Measurements from ENCODE around the gene EVI2B.
"Not testable (repeated sequence)": the region's sequence is repeated elsewhere in the genome, so short reads cannot be mapped to it uniquely, and the experiment has no call there.

The EVI2B gene

GRCh38 chr17:31313982-31314781, at the start of gene EVI2B:
EVI2B (minus strand) TSS chr17:31314054; CDS start chr17:31305609, 8,445 bp downstream.
- no peak for DNase-seq (ENCODE audit: low read depth in 2 of 2, low spot score in 1 of 2)

GRCh38 chr17:31357839-31358394, 44.1 kb upstream of the EVI2B start:
- DNase-seq (ENCODE audit: low read depth in 2 of 2, low spot score in 1 of 2), result no peak

GRCh38 chr17:31357091-31357490, 43.2 kb upstream of the EVI2B start:
- DNase-seq (ENCODE audit: low read depth in 2 of 2, low spot score in 1 of 2), result no peak

GRCh38 chr17:31355935-31356334, 42.1 kb upstream of the EVI2B start:
- DNase-seq (ENCODE audit: low read depth in 2 of 2, low spot score in 1 of 2), result no peak

GRCh38 chr17:31349454-31349853, 35.6 kb upstream of the EVI2B start:
- DNase-seq (ENCODE audit: low read depth in 2 of 2, low spot score in 1 of 2), result no peak

- not testable (repeated sequence) for DNase-seq (ENCODE audit: low read depth in 2 of 2, low spot score in 1 of 2)
Measured at GRCh38 chr17:31345191-31345747, 31.4 kb upstream of the EVI2B start.

GRCh38 chr17:31339906-31340661, 26.2 kb upstream of the EVI2B start:
- DNase-seq (ENCODE audit: low read depth in 2 of 2, low spot score in 1 of 2), result no peak

- no peak for DNase-seq (ENCODE audit: low read depth in 2 of 2, low spot score in 1 of 2)
Measured at GRCh38 chr17:31329221-31329620, 15.4 kb upstream of the EVI2B start.

GRCh38 chr17:31328160-31328535, 14.3 kb upstream of the EVI2B start:
- no peak for DNase-seq (ENCODE audit: low read depth in 2 of 2, low spot score in 1 of 2)

GRCh38 chr17:31327534-31328159, 13.8 kb upstream of the EVI2B start:
- no peak for DNase-seq (ENCODE audit: low read depth in 2 of 2, low spot score in 1 of 2)

- no peak for DNase-seq (ENCODE audit: low read depth in 2 of 2, low spot score in 1 of 2)
Measured at GRCh38 chr17:31323551-31323950, 9.7 kb upstream of the EVI2B start.

- DNase-seq (ENCODE audit: low read depth in 2 of 2, low spot score in 1 of 2), result no peak
Measured at GRCh38 chr17:31321966-31322365, 8.1 kb upstream of the EVI2B start.

GRCh38 chr17:31321481-31321880, 7.6 kb upstream of the EVI2B start, which contains the start of gene EVI2A:
EVI2A (minus strand) TSS chr17:31321622; CDS start chr17:31319013, 2,609 bp downstream.
- DNase-seq (ENCODE audit: low read depth in 2 of 2, low spot score in 1 of 2), result peak; percentile 41 to 58

- DNase-seq (ENCODE audit: low read depth in 2 of 2, low spot score in 1 of 2), result no peak
Measured at GRCh38 chr17:31320791-31321190, 6.9 kb upstream of the EVI2B start.

- no peak for DNase-seq (ENCODE audit: low read depth in 2 of 2, low spot score in 1 of 2)
Measured at GRCh38 chr17:31320241-31320640, 6.4 kb upstream of the EVI2B start.

- DNase-seq (ENCODE audit: low read depth in 2 of 2, low spot score in 1 of 2), result no peak
Measured at GRCh38 chr17:31318851-31319661, 5.2 kb upstream of the EVI2B start.

GRCh38 chr17:31318298-31318801, 4.5 kb upstream of the EVI2B start:
- DNase-seq (ENCODE audit: low read depth in 2 of 2, low spot score in 1 of 2), result peak; percentile 18 to 21

GRCh38 chr17:31314782-31315100, 887 bp upstream of the EVI2B start:
- DNase-seq (ENCODE audit: low read depth in 2 of 2, low spot score in 1 of 2), result no peak

GRCh38 chr17:31312223-31312622, 1.6 kb downstream of the EVI2B start:
- DNase-seq (ENCODE audit: low read depth in 2 of 2, low spot score in 1 of 2), result not testable (repeated sequence)

- no peak for DNase-seq (ENCODE audit: low read depth in 2 of 2, low spot score in 1 of 2)
Measured at GRCh38 chr17:31311526-31311925, 2.3 kb downstream of the EVI2B start.

All from stimulated activated CD8-positive, alpha-beta memory T cell treated with anti-CD3 and anti-CD28 coated beads, Interleukin-4, amount 100 ng/mL, for 1 hour (primary cell).